Activated naive CD8-positive, alpha-beta T cell treated with anti-CD3 and anti-CD28 coated beads, Interleukin-2, amount 50 U/mL, for 16 hours (primary cell): Measurements from ENCODE around the gene STAT5A.
A peak's percentile ranks its signal among the peaks of the same experiment; 100 is the strongest.

ENCODE experiments used
- DNase-seq: peaks from one replicate; pipeline ENCODE4 v3.0.0-alpha.2; 2020; ENCODE audit warnings: low read depth, low spot score

STAT5A gene

DNA sequence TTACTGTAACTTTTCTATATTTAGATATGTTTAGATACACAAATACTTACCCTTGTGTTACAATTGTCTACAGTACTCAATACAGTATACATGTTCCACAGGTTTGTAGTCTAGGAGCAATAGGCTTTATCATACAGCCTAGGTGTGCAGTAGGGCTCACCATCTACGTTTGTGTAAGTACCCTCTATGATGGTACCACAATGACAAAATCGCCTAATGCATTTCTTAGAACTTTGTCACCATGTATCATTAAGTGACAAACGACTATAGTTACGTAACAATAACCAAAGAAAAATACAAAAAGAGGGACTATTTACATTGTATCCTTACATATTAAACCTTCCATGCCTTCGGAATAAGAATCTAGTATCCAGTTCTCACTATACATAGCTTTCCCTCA is 20.1 kb upstream of the STAT5A start:
- no peak for DNase-seq

DNA sequence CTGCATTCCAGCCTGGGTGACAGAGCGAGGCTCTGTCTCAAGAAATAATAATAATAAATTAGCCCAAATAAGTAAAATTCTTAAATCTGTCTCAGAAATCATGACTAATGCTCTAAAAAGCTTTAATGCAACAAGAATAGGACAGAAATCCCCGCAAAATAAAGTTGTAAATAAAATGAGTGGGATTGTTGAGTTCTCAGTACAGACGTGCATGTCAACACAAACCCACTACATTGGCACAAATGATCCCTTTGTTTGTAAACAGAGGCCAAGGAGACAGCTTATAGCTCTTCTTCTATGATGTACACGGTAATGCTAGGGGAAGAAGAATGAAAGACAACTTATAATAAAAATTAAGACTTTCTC is 18.1 kb upstream of the STAT5A start:
- DNase-seq: no peak

DNA sequence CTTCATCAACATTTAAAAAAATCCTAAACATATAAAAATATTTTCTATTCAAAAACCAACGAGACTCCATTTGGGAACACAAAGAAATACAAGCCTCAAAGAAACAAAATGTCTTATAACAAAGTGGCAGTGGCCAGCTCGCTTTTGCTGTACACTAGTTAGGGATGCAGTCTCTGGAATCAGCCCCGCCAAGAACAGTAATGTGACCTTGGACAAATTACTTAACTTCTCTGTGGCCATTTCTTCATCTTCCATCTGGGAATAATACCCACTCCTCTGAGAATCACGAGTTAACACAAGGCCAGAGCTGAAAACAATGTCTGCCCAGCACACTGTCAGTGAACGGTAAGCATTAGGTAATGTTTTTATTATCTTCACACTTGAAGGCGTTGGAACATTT is 17.7 kb upstream of the STAT5A start:
- DNase-seq: no peak

DNA sequence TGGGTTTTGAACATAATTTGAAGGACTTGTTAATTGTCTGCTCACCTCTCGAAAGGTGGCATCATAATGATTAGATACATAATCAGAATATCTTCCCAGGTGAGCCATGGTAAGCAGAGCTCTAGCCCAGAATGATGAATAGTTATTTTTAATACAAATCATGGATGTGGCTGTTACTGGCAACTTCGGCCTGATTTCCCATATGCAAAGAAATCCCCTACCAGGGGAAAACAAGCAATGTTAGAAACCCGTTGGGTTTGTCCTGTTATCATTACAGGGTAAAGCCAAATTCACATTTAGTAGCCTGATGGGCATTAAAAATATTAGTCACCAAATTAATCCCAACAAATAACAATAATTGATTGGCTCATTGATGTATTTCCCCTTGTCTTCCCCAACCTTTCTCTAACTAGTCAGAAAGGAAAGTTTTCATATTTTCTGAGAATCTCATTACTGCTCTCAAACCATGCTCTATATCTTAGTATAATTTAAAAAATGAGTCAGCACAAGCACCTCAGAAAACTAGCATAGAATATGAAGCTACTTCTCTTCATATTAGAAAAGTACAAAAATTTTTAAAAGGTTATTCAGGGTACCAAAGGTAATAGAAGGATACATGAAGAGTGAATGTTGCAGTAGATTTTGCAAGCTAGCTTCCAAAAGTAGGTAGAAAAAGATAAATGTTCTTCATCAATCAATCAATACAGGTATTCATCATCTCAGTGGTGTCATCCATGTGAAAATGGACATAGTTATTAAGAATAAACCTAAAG is 17.1 kb upstream of the STAT5A start:
- DNase-seq: no peak

DNA sequence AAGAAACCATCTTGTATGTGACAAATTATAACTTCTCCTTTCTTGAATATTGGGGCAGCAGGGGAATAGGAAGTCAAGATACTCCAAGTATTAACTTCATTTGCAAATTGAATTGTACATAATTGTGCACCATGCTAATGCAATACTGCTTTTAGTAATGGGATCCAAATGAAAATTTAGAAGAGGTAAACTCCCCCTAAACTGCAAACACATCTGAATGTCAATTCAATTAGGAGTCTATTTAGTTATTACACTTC is 16.6 kb upstream of the STAT5A start:
- DNase-seq: no peak

DNA sequence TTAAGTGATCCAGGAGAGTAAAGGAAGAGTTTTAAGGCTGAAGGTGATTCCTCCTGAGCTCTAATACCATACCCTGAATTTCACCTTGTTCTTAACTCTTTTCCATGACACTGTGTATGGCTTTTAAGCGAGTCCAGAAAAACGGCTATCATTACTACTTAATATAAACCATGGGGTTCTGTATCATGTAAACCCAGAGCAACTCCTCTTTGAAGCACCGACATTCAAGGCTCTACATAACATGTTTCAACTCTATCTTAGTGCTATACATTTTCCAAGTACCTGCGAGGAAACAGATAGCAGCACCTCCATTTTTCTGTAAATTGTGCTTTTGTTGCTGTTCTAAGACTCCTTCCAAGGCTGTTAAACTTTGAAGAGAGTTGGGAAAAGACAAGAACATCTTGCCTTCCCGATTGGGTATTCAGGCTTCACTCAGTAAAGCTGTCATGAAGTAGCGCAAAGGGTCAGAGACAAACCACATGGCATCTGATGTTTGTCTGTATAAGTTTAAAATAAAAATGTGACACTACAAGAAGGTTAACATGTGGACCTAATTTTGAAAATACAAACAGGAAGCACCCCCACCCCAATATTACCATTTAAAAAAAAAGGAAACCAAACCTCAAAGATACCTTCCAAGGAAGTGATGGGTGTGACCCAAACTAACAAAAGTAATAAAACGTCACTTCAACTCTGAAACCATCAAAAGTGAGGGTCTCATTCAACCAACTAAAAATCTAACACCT is 16.0 kb upstream of the STAT5A start:
- no peak for DNase-seq

DNA sequence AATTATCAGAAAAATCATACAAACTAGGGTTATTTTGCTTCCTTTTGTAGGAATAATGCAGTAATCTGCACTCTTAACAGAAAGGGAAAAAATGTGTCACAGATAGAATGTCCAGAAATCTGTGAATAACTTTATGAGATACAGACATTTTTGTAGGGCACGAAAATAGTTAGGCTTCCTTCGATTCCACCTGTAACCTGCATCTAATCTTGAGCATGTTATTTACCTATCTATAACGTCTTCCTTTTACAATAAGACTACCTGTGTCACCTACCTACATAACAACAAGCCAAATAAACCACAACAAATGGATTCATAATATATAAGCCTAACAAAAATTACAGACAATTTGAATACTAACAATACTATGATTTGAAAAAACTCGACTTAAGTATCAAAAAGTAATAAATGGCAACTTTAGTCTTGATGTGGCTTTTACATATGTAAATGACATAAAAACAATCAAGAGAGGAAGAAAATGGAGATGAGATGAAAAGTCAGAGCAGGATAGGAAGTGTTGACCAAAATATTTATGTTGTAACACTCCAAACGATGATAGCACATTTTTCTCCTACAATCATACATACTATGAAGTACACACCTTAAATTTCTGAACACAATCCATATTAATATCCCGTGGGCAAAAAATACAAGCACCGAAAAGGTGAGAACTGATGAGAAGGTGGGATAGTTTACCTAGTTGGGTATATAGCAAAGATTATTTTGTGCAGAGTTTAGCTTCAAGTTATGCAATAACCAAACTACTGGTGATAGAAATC is 14.6 kb upstream of the STAT5A start:
- no peak for DNase-seq

DNA sequence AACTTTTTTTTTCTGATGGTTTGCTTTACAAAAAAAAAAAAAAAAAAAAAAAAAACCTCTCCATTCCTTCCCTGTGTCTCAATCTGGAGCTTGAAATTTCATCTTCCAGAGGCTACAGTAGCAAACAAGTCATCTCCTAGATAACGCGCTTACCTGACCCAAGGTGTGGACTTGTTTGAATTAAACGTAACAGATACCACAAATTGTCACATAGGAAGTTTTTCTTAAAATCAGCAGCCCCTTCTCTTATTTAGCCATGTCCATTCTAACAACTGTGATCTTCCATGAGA is 14.1 kb upstream of the STAT5A start:
- no peak for DNase-seq

DNA sequence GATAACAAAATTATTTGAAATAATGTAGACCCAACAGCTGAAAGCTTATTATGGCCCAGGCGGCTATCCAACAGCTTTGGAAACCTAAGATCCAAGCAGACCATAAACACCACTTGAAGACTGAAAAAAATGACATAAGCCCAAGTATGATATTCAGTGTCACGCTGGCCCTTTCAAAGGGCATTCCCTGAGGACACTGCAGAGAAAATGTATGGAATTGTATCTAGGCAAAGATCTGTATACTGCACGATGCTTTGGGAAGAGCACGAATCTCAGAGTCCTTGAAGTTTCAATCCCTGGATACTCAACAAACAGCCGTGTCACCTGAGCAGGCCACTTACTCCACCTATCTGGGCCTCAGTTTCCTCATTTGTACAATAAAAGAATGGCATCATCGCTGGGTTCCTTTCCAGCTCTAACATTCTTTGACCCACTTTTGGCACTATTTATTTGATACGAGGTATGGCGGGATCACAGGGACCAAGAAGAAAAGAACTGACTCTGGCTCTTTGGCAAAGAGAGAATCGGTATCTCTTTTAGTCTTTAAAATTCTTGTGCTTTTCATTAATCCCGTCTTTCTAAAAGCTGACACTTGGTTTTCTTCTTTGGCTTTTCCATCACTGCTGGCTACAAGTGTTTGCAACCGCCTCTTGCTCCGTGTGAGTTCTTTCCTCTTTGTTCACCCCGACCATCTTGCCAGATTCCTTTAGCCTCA is 13.3 kb upstream of the STAT5A start:
- no peak for DNase-seq

DNA sequence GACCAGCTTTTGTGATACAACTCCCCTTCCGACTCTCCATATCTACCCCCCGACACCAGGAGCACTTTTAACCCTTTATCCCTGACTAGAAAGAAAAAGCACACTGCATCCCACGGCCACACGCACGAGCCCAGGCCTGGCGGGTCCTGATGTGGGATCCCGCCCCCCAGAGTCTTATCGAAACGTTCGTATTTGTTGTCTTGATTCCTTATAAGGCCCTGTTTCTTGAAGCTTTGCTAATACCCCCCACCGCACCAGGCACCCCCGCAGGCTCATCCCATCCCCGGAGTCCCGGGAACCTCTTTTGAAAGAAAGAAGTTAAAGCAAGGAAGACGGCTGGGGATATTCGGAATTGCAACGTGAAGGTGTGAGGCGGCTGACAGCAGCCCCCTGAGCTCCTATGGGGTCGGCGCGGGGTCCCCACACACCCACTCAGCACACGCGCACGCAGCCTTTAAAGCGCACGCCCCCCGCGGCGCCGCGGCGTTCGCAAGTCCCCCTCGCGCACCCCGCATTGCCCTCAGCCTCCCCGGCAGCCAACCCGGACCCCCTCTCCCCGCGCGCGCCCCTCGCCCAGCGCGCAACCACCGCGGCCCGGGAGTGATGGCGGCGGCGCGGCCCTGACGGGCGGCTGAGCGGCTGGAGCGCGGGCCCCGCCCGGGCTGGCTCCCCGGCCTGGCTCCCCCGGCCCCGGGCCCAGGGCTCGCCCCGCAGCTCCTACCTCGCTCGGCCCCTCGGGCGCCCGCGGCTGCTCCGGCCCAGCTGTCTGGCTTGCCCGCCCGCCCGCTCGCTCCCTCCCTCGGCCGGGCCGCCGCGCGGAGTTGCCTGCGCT is 12.6 kb upstream of the STAT5A start:
- DNase-seq: no peak

DNA sequence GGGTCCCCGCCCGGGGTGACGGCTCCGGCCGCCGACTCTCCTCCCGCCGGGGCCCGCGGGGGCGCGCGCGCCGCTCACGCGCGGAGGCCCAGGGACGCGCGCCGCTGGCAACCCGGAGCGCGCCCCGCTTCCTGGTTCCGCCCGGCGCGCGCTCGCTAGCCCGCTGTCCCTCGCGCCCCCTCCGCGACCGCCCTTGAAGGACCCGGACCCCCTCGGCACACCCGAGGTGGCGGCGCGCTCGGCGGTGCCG is 12.0 kb upstream of the STAT5A start, which contains the start of gene STAT5B:
TSS of gene STAT5B (minus strand) at position 33 of the 250 bp plus-strand sequence. CDS start 44,264 bp downstream, outside the sequence.
- peak; percentile 11 for DNase-seq

DNA sequence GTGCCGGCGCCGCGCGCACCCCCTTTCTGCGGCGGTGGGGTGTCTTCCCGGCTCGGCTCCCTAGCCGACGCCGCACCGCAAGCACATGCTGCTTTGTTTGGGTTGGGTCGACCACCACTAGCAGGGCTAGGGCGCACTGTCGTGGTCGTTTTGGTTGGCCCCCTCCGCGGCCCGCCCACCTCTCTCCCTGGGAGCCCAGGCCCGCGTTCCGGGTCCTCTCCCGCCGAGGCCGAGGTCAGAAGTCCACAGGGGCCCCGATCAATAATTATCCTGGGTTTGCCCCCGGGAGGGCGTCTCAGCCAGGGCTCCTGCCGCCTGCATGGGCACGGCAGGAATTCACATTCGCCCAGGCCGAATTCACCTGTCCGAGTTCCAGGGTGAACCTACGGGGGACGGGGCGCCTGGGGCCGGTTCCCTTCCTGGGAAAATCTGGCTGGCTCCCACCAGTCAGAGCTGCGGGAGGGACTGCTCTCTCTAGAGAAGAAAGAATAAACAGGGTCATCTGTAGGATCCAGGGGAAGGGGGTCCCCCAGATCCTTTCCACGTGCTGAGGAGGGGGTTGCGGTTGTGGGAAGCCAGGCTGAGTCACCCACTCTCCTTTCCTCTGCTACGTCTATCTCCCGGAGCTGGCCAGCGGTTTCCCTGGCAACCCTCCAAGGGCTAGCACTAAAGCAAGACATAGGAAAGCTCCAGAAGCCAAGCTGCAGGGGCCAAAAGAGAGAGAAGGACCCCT is 11.5 kb upstream of the STAT5A start:
- no peak for DNase-seq

DNA sequence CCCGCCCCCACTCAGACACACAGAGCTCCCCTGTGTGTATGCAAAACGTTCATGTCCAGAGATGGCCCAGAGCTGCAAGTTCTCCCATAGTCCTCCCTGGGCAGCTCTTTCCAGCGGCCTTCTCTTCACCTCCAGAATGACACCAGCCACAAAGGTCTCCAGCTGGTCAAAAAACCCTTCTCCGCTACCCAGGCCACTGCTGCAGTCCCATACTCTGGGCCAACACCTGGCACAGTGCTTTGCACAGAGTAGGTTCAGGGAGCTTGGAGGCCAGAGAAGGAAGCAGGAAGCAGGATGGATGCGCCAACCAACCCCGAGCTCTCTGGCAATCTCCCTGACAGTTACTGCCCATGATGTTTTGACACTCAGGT is 11.0 kb upstream of the STAT5A start:
- DNase-seq: no peak

DNA sequence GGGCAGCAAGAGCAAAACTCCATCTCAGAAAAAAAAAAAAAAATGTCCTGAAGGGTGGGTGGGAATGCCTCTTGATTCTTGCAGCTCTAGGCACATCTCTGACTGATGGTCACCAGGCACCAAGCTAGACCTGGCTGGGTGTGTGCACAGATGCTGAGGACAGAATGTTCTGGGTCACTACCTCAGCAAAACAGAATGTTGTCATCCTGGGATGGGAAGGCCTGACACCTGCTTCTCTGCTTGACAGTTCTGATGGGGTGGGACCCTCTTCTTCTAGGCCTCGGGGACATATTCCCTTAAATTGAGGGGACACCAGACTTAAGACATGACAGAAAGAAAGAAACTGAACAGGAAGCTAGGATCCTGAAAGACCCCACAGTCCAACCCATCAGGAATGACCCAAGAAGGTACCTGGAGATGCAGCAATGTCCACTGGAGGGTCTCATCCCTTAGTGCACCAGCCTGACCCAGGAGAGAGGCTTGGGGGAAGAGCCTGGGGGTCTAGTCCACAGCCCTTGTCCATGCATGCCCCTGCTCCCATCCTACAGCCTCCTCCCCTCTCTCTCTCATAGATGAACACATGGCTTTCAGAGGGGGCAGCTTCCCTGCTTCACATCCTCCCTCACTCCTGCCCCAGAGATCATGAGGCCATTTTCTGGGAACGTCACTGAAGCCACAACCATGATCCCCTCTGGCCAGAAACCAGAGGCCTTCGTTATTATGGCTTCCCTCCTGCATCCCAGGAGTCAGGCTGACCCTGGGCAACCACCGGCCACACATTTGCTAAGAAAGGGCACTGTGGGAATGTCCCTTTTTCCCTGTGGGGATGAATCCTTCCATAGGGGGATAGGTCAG is 8.3 kb upstream of the STAT5A start:
- no peak for DNase-seq

DNA sequence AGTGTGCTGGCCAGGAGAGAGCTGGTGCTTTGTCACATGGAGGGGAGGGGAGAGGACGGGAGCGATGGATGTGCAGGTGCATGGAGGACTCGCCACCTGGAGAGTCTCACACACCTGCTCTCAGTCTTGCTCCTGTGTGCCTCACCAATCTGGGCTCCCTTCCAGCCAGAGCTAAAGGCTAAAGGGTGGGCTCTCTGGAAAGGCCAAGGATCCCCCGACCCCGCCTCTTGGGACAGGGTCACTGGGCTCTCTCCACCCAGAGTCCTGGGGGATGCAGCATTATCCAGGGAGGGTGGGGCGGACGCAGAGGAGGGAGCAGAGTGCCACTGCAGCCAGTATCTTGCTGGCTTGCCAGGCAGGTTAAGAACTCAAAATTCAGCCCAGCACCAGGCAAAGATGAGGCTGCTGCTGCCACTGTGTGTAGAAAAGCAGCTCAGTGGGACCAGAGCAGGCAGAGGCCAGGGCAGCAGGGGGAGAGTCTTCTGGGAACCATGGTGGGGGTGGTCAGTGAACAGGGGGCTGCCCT is 6.7 kb upstream of the STAT5A start:
- DNase-seq: no peak

DNA sequence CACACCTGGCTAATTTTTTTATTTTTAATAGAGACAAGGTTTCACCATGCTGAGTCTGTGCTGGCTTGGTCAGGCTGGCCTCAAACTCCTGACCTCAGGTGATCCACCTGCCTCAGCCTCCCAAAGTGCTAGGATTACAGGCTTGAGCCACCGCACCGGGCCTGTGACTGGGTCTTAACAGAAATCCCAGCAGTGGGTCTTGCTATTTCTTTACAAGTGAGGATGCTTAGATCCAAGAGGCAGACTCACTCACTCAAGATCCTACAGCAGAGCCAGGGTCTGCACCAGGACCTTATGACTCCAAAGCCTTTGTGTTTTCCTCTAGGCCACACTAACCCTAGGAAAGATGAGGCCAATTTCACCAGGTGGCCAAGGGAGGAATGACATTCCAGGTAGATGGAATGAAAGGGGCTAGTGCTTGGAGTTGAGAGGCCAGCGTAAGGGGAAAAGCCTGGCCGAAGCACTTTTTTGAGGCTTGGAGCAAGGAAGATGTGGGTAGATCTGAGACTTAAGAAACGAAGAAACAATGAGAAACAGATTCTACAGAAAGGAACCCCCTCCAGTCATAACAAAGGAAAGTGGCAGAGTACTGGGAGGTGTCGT is 5.7 kb upstream of the STAT5A start:
- DNase-seq: no peak

DNA sequence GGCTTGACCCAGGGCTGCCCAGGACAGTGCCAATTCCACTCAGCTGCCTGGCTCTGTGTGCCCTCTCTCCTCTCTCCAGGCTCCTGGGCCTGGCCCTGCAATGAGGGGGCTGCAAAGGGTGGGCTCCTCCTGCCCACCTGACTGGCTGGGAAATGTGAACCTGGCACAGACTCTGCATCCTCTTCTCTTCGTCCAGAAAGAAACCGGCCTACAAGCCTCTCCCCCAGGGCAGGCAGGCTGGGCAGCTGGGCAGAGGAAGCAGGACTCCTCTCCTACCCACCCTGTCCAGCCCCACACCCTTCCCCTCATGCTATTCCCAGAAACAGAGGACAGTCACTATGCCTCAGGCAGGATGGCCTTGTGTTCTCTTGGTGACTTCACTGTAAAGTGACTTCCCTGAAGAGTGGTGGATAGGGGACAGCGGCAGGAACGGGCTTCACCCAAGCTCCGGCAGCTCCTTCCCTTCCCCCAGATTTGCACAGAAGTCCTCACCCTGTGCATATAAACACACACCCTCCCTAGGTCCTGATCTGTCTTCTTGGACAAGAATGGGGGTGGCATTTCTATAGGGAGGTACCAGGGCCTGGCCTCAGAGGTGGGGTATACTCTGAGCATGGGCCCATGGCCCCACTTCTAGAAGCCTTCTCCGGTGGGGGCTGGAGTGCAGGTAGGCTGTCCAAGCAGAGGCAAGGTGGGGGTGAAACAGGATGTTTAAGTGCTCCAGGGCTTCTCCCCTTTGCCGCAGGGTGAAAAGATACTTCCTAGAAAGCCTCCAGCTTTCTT is 4.9 kb upstream of the STAT5A start:
- no peak for DNase-seq

DNA sequence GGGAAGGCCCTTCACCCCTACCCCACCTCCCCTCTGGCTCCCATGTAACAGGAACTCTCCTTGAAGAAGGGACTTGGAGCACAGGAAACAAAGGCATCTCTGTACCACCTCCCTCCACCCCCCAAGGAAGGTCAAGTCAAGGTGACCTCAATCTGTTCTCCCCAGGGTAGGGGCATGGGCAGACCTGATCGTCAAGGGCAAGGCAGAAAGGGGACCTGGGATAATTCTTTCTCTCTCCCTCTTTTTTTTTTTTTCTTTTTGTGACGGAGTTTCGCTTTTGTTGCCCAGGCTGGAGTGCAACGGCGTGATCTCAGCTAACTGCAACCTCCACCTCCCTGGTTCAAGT is 4.3 kb upstream of the STAT5A start:
- DNase-seq: no peak

DNA sequence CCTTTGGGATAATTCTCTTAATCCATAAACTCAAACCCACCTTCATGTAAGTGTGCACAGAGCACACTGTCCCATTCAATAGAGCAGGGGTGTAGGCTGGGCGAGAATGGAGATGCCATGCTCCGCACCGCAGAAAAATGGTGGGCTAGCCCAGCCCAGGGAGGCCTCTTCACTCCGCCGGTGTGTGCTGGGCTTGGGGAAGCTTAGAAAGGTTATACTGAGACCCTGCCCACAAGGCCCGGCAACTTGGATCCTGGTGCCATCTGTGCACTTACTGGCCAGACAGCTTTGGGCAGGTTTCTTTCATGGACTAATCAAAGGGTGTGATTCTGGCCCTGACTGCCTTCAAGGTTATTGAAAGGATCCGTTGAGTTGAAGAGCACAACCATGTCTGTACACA is 3.7 kb upstream of the STAT5A start:
- no peak for DNase-seq
